GM23338 (cell line): Measurements from ENCODE around the gene ABCA13. TPM values are rescaled to one million over a fixed set of nuclear protein-coding genes. Genes with fewer than 3 reads are reported as not detected.
A peak's percentile ranks its signal among the peaks of the same experiment; 100 is the strongest.

Experiments
- ATAC-seq: fragments of 200-7000 bp; cut with Tn5 transposase; 3 replicates; pipeline ENCODE4 v1.9.1; 2020
- DNase-seq: peaks from one replicate; pipeline ENCODE4 v3.0.0-alpha.2; 2015; ENCODE audit warnings: low spot score
- H2AFZ ChIP-seq: fragments of 200-600 bp; sonication (generic); 2 replicates; pipeline ENCODE4 v1.8.0; 2016; ENCODE audit warnings: antibody characterized with exemption, mild to moderate bottlenecking, moderate library complexity
- H3F3A ChIP-seq: fragments of 200-600 bp; sonication (generic); replicated peaks from 2 replicates; pipeline ENCODE4 v1.8.0; 2017; ENCODE audit warnings: antibody characterized with exemption, mixed run types, low read depth
- H3K27ac ChIP-seq: fragments of 200-600 bp; sonication (generic); 2 replicates; pipeline ENCODE4 v1.6.1; 2016; ENCODE audit warnings: low read depth
- H3K27me3 ChIP-seq: fragments of 200-600 bp; sonication (generic); 2 replicates; pipeline ENCODE4 v1.8.0; 2016; ENCODE audit warnings: mild to moderate bottlenecking, mixed run types, moderate library complexity; ENCODE audit not compliant: insufficient read depth
- H3K36me3 ChIP-seq: fragments of 200-600 bp; sonication (generic); 2 replicates; pipeline ENCODE4 v1.8.0; 2016; ENCODE audit warnings: mild to moderate bottlenecking; ENCODE audit not compliant: insufficient read depth
- H3K4me1 ChIP-seq: fragments of 200-600 bp; sonication (generic); 2 replicates; pipeline ENCODE4 v1.8.0; 2016; ENCODE audit warnings: mild to moderate bottlenecking, moderate library complexity; ENCODE audit not compliant: insufficient read depth
- H3K4me2 ChIP-seq: fragments of 200-600 bp; sonication (generic); 2 replicates; pipeline ENCODE4 v1.7.1; 2017; ENCODE audit warnings: mixed run types
- H3K4me3 ChIP-seq: fragments of 200-600 bp; sonication (generic); 2 replicates; pipeline ENCODE4 v1.6.1; 2016; ENCODE audit warnings: mixed run types
- H3K79me2 ChIP-seq: fragments of 200-600 bp; sonication (generic); replicated peaks from 2 replicates; pipeline ENCODE4 v1.8.0; 2017; ENCODE audit warnings: mild to moderate bottlenecking; ENCODE audit not compliant: insufficient read depth
- H3K9me2 ChIP-seq: fragments of 200-600 bp; sonication (generic); 2 replicates; pipeline ENCODE4 v1.8.0; 2017; ENCODE audit not compliant: insufficient read depth
- H4K20me1 ChIP-seq: fragments of 200-600 bp; sonication (generic); replicated peaks from 2 replicates; pipeline ENCODE4 v1.8.0; 2017; ENCODE audit warnings: mild to moderate bottlenecking; ENCODE audit not compliant: insufficient read depth
- H3K27ac Mint-ChIP-seq: 2 replicates; pipeline ENCODE4 v1.8.0; 2020; ENCODE audit warnings: inconsistent platforms, mild to moderate bottlenecking, moderate library complexity, mixed read lengths
- H3K27me3 Mint-ChIP-seq: 3 replicates; pipeline ENCODE4 v1.8.0; 2022; ENCODE audit warnings: low read depth, mild to moderate bottlenecking, moderate library complexity, mixed read lengths, inconsistent platforms; ENCODE audit not compliant: insufficient read depth, poor library complexity
- H3K36me3 Mint-ChIP-seq: 3 replicates; pipeline ENCODE4 v1.8.0; 2021; ENCODE audit warnings: low read depth, mild to moderate bottlenecking, inconsistent platforms, moderate library complexity, mixed read lengths
- H3K4me1 Mint-ChIP-seq: 3 replicates; pipeline ENCODE4 v1.8.0; 2020; ENCODE audit warnings: mild to moderate bottlenecking, inconsistent platforms, mixed read lengths
- H3K4me3 Mint-ChIP-seq: 3 replicates; pipeline ENCODE4 v1.8.0; 2021; ENCODE audit warnings: moderate library complexity, mild to moderate bottlenecking, inconsistent platforms, mixed read lengths
- H3K9me3 Mint-ChIP-seq: 3 replicates; pipeline ENCODE4 v1.8.0; 2020; ENCODE audit warnings: moderate library complexity, mild to moderate bottlenecking, inconsistent platforms, mixed read lengths
- CTCF ChIP-seq, 2 experiments: fragments of 200-600 bp in 1 of 2; sonication (generic) in 1 of 2; conservative IDR thresholded peaks; 2 replicates each; pipeline versions ENCODE4 v1.5.1 to v1.6.1; 2016 to 2017; ENCODE audit warnings: antibody characterized with exemption in 2 of 2, low read depth in 2 of 2, mild to moderate bottlenecking in 2 of 2, moderate library complexity in 1 of 2
- ETS1 ChIP-seq: IDR thresholded peaks from 2 replicates; pipeline ENCODE4 v1.6.1; 2016; ENCODE audit warnings: antibody characterized with exemption
- JUNB ChIP-seq: IDR thresholded peaks from one replicate; pipeline ENCODE4 v1.6.1; 2016; ENCODE audit warnings: antibody characterized with exemption; ENCODE audit not compliant: unreplicated experiment
- NANOG ChIP-seq: IDR thresholded peaks from 2 replicates; pipeline ENCODE4 v1.6.1; 2016; ENCODE audit warnings: antibody characterized with exemption, borderline replicate concordance
- REST ChIP-seq: IDR thresholded peaks from one replicate; pipeline ENCODE4 v1.6.1; 2018; ENCODE audit warnings: antibody characterized with exemption; ENCODE audit not compliant: unreplicated experiment
- STAT1 ChIP-seq: IDR thresholded peaks from one replicate; pipeline ENCODE4 v1.6.1; 2016; ENCODE audit warnings: antibody characterized with exemption; ENCODE audit not compliant: unreplicated experiment
- ZNF114 ChIP-seq: fragments of 250-450 bp; sonication (Bioruptor Pico); IDR thresholded peaks from 2 replicates; pipeline ENCODE4 v1.5.0; 2020; ENCODE audit warnings: mild to moderate bottlenecking, moderate library complexity
- ZNF331 ChIP-seq: fragments of 250-450 bp; sonication (Bioruptor Pico); IDR thresholded peaks from 2 replicates; pipeline ENCODE4 v1.5.0; 2020; ENCODE audit warnings: low read depth, mild to moderate bottlenecking, moderate library complexity
- polyA plus RNA-seq: library from polyadenylated mRNA; unstranded; fragments of >200 nt; fragmentation: Nextera tagmentation; extraction: Ambion mirVana; gene quantifications from 2 replicates; pipeline ENCODE4 v1.2.1, GENCODE V29; 2016
- total RNA-seq: library from RNA; depleted of rRNA; stranded (reverse); fragments of >200 nt; shearing (Covaris generic); gene quantifications from 2 replicates; pipeline ENCODE4 v1.2.3, GENCODE V29; 2014

Gene ABCA13
- total and polyA plus RNA-seq, 2 experiments from 2014 or later: 0.21 TPM; not detected in 1

GRCh38 chr7:48617508-48617907 lies 446.2 kb downstream of the ABCA13 start (continued):
- TF ChIP-seq REST: no peak
- no peak for TF ChIP-seq STAT1
- TF ChIP-seq ZNF114 (CRISPR knock-in tag): no peak
- no peak for TF ChIP-seq NANOG
- TF ChIP-seq JUNB: no peak
- no peak for TF ChIP-seq ZNF331 (CRISPR knock-in tag)

- no peaks in the 10 kb centered on the region for H3K4me1 ChIP-seq
- Mint-ChIP-seq H3K27ac (no peak overlapping the region), H3K9me3 (peaks cover 3% of the 10 kb centered on the region; the same call in 1 of the 3 replicates), H3K4me3 (no peak overlapping the region), H3K36me3 (no peaks in the 10 kb centered on the region), H3K27me3 (peaks cover 3% of the 10 kb centered on the region), H3K4me1 (peaks cover 2% of the 10 kb centered on the region; the same call in 1 of the 3 replicates)
- peak in 1 of 2 experiments; percentile 55; a peak in 2 of 4 replicates for TF ChIP-seq CTCF (conservative IDR thresholded peaks at IDR 0.05; ENCODE audit: low read depth in 2 of 2)
- no peak for TF ChIP-seq NANOG
- no peak overlapping the region for H3K4me2 ChIP-seq
- no peaks in the 10 kb centered on the region for H3K27me3 ChIP-seq
- peaks cover 6% of the 10 kb centered on the region; the same call in 1 of the 2 replicates for H3K9me2 ChIP-seq
- no peaks in the 10 kb centered on the region for H3F3A ChIP-seq
- no peak overlapping the region for H3K27ac ChIP-seq
- ATAC-seq (no peak; the same call in 2 of the 3 replicates), DNase-seq (peak; percentile 2)
- no peaks in the 10 kb centered on the region for H3K36me3 ChIP-seq
- H2AFZ ChIP-seq: no peak overlapping the region
- H3K79me2 ChIP-seq: no peaks in the 10 kb centered on the region
- no peaks in the 10 kb centered on the region for H4K20me1 ChIP-seq
- H3K4me3 ChIP-seq: no peak overlapping the region
Observed at GRCh38 chr7:48617993-48618392, 446.7 kb downstream of the ABCA13 start.

GRCh38 chr7:48621076-48621475 lies 449.8 kb downstream of the ABCA13 start:
- Histone ChIP-seq H3K79me2 (no peaks in the 10 kb centered on the region), H3K27me3 (no peaks in the 10 kb centered on the region), H3K36me3 (no peaks in the 10 kb centered on the region), H4K20me1 (no peaks in the 10 kb centered on the region), H2AFZ (no peak overlapping the region), H3K27ac (no peak overlapping the region), H3K4me2 (no peak overlapping the region), H3K4me3 (no peak overlapping the region), H3F3A (no peaks in the 10 kb centered on the region), H3K4me1 (no peaks in the 10 kb centered on the region), H3K9me2 (no peaks in the 10 kb centered on the region)
- Mint-ChIP-seq H3K9me3 (peaks cover 6% of the 10 kb centered on the region; the same call in 1 of the 3 replicates), H3K27ac (no peak overlapping the region), H3K27me3 (peaks cover 3% of the 10 kb centered on the region), H3K4me3 (no peak overlapping the region), H3K4me1 (peaks cover 3% of the 10 kb centered on the region; the same call in 1 of the 3 replicates), H3K36me3 (no peaks in the 10 kb centered on the region)
- DNase-seq (no peak), ATAC-seq (no peak)
- no peak for TF ChIP-seq ETS1
